NCI-H2227 treated with DMSO at 0.1 percent for 48 hours (cell line): Measurements from ENCODE around the gene PM20D1.
A peak's percentile ranks its signal among the peaks of the same experiment; 100 is the strongest.
"Not testable (repeated sequence)": the region's sequence is repeated elsewhere in the genome, so short reads cannot be mapped to it uniquely, and the experiment has no call there.

Experiments used
- DNase-seq: peaks from one replicate; lab custom pipeline; 2025; lab: John Stamatoyannopoulos, UW

PM20D1 gene

GRCh38 chr1:205840146-205840923 is 9.6 kb downstream of the PM20D1 start:
- DNase-seq = no peak

GRCh38 chr1:205837382-205837970 is 12.5 kb downstream of the PM20D1 start:
- DNase-seq = no peak

- no peak for DNase-seq
These were observed 15.2 kb downstream of the PM20D1 start for GRCh38 chr1:205834751-205835150.

GRCh38 chr1:205832326-205832751 is 17.6 kb downstream of the PM20D1 start:
- DNase-seq = no peak

GRCh38 chr1:205827623-205828022 is 22.3 kb downstream of the PM20D1 start:
- no peak for DNase-seq

GRCh38 chr1:205826995-205827394 is 22.9 kb downstream of the PM20D1 start:
- DNase-seq = no peak

GRCh38 chr1:205826016-205826806 is 23.7 kb downstream of the PM20D1 start:
- DNase-seq = no peak

- DNase-seq = no peak
These were observed 25.8 kb downstream of the PM20D1 start for GRCh38 chr1:205824180-205824579.

GRCh38 chr1:205823260-205823659 is 26.7 kb downstream of the PM20D1 start:
- not testable (repeated sequence) for DNase-seq

GRCh38 chr1:205822397-205822796 is 27.5 kb downstream of the PM20D1 start:
- no peak for DNase-seq

- DNase-seq = no peak
These were observed 31.9 kb downstream of the PM20D1 start for GRCh38 chr1:205817988-205818387.

GRCh38 chr1:205817364-205817763 is 32.6 kb downstream of the PM20D1 start:
- no peak for DNase-seq

GRCh38 chr1:205813755-205814058 is 36.2 kb downstream of the PM20D1 start:
- no peak for DNase-seq

- DNase-seq = peak; percentile 94
These were observed 36.8 kb downstream of the PM20D1 start, which contains the start of gene SLC41A1 for GRCh38 chr1:205812878-205813754. Gene SLC41A1, minus strand, starts transcription at chr1:205813198. Its CDS starts 2,757 bp downstream, at chr1:205810441.

GRCh38 chr1:205812271-205812877 is 37.6 kb downstream of the PM20D1 start:
- DNase-seq = peak; percentile 31

GRCh38 chr1:205811660-205812059 is 38.3 kb downstream of the PM20D1 start:
- DNase-seq = no peak

- no peak for DNase-seq
These were observed 39.3 kb downstream of the PM20D1 start for GRCh38 chr1:205810448-205811157.

GRCh38 chr1:205809942-205810345 is 40.0 kb downstream of the PM20D1 start:
- DNase-seq = no peak

- DNase-seq = no peak
These were observed 40.5 kb downstream of the PM20D1 start for GRCh38 chr1:205809469-205809868.

- DNase-seq = no peak
These were observed 44.7 kb downstream of the PM20D1 start for GRCh38 chr1:205805082-205805711.
